GM12891 (cell line): ENCODE measurements around the gene VENTX.
A peak's percentile ranks its signal among the peaks of the same experiment; 100 is the strongest.

ENCODE experiments used
- DNase-seq: peaks from one replicate; pipeline ENCODE4 v3.0.0; 2011; ENCODE audit warnings: low spot score; ENCODE audit not compliant: insufficient read length
- FAIRE-seq: peaks from 2 replicates; lab custom pipeline; 2011; peaks lifted over from hg19 to GRCh38; lab: Jason Lieb, UNC
- PAX5 ChIP-seq: IDR thresholded peaks from 2 replicates; pipeline ENCODE4 v1.6.1; 2011; ENCODE audit warnings: low read length, moderate library complexity, mild to moderate bottlenecking; ENCODE audit not compliant: insufficient read depth, severe bottlenecking
- POLR2A ChIP-seq: IDR thresholded peaks from 2 replicates; pipeline ENCODE4 v1.6.1; 2011; ENCODE audit warnings: low read depth, low read length, control low read depth
- POLR2AphosphoS5 ChIP-seq: IDR thresholded peaks from 2 replicates; pipeline ENCODE4 v1.6.1; 2011; ENCODE audit warnings: low read depth, low read length, control low read depth
- POU2F2 ChIP-seq: IDR thresholded peaks from 2 replicates; pipeline ENCODE4 v1.6.1; 2011; ENCODE audit warnings: low read depth, mild to moderate bottlenecking, control low read depth, low read length, moderate library complexity
- SPI1 ChIP-seq: IDR thresholded peaks from 2 replicates; pipeline ENCODE4 v1.6.1; 2011; ENCODE audit warnings: low read depth, low read length, control low read depth
- TAF1 ChIP-seq: IDR thresholded peaks from 2 replicates; pipeline ENCODE4 v1.6.1; 2011; ENCODE audit warnings: low read depth, low read length, control low read depth

The VENTX gene

GRCh38 chr10:133242611-133243356 lies 5.1 kb downstream of the VENTX start:
- no peak for TF ChIP-seq POU2F2
- no peak for TF ChIP-seq POLR2AphosphoS5
- no peak for TF ChIP-seq SPI1
- no peak for TF ChIP-seq POLR2A
- TF ChIP-seq PAX5 = no peak
- DNase-seq = no peak
- peak; percentile 81 for FAIRE-seq

GRCh38 chr10:133243593-133243992 lies 5.9 kb downstream of the VENTX start:
- no peak for FAIRE-seq
- TF ChIP-seq POLR2AphosphoS5 = no peak
- TF ChIP-seq POLR2A = no peak
- TF ChIP-seq PAX5 = no peak
- no peak for TF ChIP-seq POU2F2
- no peak for TF ChIP-seq TAF1
- TF ChIP-seq SPI1 = no peak
- no peak for DNase-seq

- FAIRE-seq = no peak
- DNase-seq = no peak
- no peak for TF ChIP-seq TAF1
- TF ChIP-seq POLR2AphosphoS5 = no peak
- no peak for TF ChIP-seq PAX5
- no peak for TF ChIP-seq POLR2A
- no peak for TF ChIP-seq SPI1
- no peak for TF ChIP-seq POU2F2
Measured at GRCh38 chr10:133245439-133246235, 8.0 kb downstream of the VENTX start.

GRCh38 chr10:133246236-133246626 lies 8.6 kb downstream of the VENTX start:
- DNase-seq (no peak), FAIRE-seq (no peak)
- TF ChIP-seq POU2F2 (no peak), SPI1 (no peak), TAF1 (no peak), PAX5 (no peak), POLR2A (no peak), POLR2AphosphoS5 (no peak)

- FAIRE-seq = no peak
- DNase-seq = no peak
- no peak for TF ChIP-seq TAF1
- TF ChIP-seq POLR2A = no peak
- TF ChIP-seq SPI1 = no peak
Measured at GRCh38 chr10:133247681-133248333, 10.2 kb downstream of the VENTX start.

GRCh38 chr10:133248334-133248715 lies 10.7 kb downstream of the VENTX start:
- DNase-seq (no peak), FAIRE-seq (no peak)
- TF ChIP-seq POLR2A = no peak
- TF ChIP-seq PAX5 = no peak
- TF ChIP-seq TAF1 = no peak
- TF ChIP-seq SPI1 = no peak
- no peak for TF ChIP-seq POU2F2
- TF ChIP-seq POLR2AphosphoS5 = no peak

GRCh38 chr10:133249094-133249780 lies 11.6 kb downstream of the VENTX start:
- no peak for DNase-seq
- no peak for FAIRE-seq
- TF ChIP-seq POU2F2 = no peak
- no peak for TF ChIP-seq PAX5
- TF ChIP-seq POLR2AphosphoS5 = no peak
- TF ChIP-seq SPI1 = no peak
- no peak for TF ChIP-seq POLR2A
- TF ChIP-seq TAF1 = no peak

- DNase-seq = no peak
- FAIRE-seq = no peak
- no peak for TF ChIP-seq PAX5
- TF ChIP-seq POLR2AphosphoS5 = no peak
- no peak for TF ChIP-seq POU2F2
- TF ChIP-seq POLR2A = no peak
- TF ChIP-seq SPI1 = no peak
- no peak for TF ChIP-seq TAF1
Measured at GRCh38 chr10:133249975-133250754, 12.5 kb downstream of the VENTX start.
